Lung (tissue), 12 donors: Measurements from ENCODE around the gene TAPT1. TPM values are rescaled to one million over a fixed set of nuclear protein-coding genes. Genes with fewer than 3 reads are reported as not detected.

Experiments
- ATAC-seq: fragments of 200-7000 bp; cut with Tn5 transposase; one replicate; pipeline ENCODE4 v1.9.1; 2020; ENCODE audit warnings: moderate number of reproducible peaks; ENCODE audit not compliant: insufficient read depth, low FRiP score
- DNase-seq, 3 donors: peaks; one replicate each; pipeline ENCODE4 v3.0.0-alpha.2; 2013 to 2017
- H3K27ac ChIP-seq, 2 donors: one replicate each; pipeline ENCODE4 v1.5.1; 2013; ENCODE audit warnings: mild to moderate bottlenecking in 2 of 2, moderate library complexity in 2 of 2, control low read depth in 1 of 2, inconsistent platforms in 1 of 2, low read depth in 1 of 2, low read length in 1 of 2
- H3K27me3 ChIP-seq, 3 donors: one replicate each; pipeline ENCODE4 v1.5.1; 2013; ENCODE audit warnings: low read length in 2 of 3; ENCODE audit not compliant: control insufficient read depth in 3 of 3, insufficient read depth in 3 of 3
- H3K36me3 ChIP-seq, 4 donors: one replicate each; pipeline ENCODE4 v1.5.1; 2013; ENCODE audit warnings: low read length in 4 of 4, mild to moderate bottlenecking in 1 of 4, moderate library complexity in 1 of 4; ENCODE audit not compliant: control insufficient read depth in 4 of 4, insufficient read depth in 4 of 4
- H3K4me1 ChIP-seq, 5 donors: one replicate each; pipeline ENCODE4 v1.5.1; 2013; ENCODE audit warnings: low read length in 5 of 5, mild to moderate bottlenecking in 2 of 5, moderate library complexity in 1 of 5; ENCODE audit not compliant: control insufficient read depth in 5 of 5, insufficient read depth in 5 of 5
- H3K4me3 ChIP-seq: one replicate; pipeline ENCODE4 v1.5.1; 2013; ENCODE audit warnings: mild to moderate bottlenecking, control low read depth, moderate library complexity
- H3K9ac ChIP-seq, 2 donors: one replicate each; pipeline ENCODE4 v1.5.1; 2013; ENCODE audit warnings: low read length in 2 of 2, control low read depth in 1 of 2; ENCODE audit not compliant: insufficient read depth in 1 of 2
- H3K9me3 ChIP-seq, 4 donors: one replicate each; pipeline ENCODE4 v1.5.1; 2013; ENCODE audit warnings: low read length in 3 of 4, mild to moderate bottlenecking in 1 of 4, moderate library complexity in 1 of 4; ENCODE audit not compliant: control insufficient read depth in 4 of 4, insufficient read depth in 3 of 4
- CTCF ChIP-seq: IDR thresholded peaks from 2 replicates; pipeline ENCODE4 v1.5.1; 2012; ENCODE audit warnings: mild to moderate bottlenecking; ENCODE audit errors: control extremely low read depth, extremely low read depth
- WGBS, 2 donors: extraction: QIAGEN DNeasy Blood & Tissue Kit; methylation state at CpG; one replicate each; pipeline ENCODE4 v1.1.7; 2013; 5-methylcytosine and 5-hydroxymethylcytosine counted together
- polyA plus RNA-seq, 2 donors: library from polyadenylated mRNA; stranded (reverse); fragments of 200-250 nt; gene quantifications; one replicate each; pipeline ENCODE4 v1.2.1, GENCODE V29; 2013
- total RNA-seq, 2 donors: library from RNA; depleted of rRNA in 1 of 2; stranded (reverse); fragments of >200 nt in 1 of 2; gene quantifications; one replicate each; pipeline ENCODE4 v1.2.1, GENCODE V29; 2014 to 2021
- donor health status: control.
- donor health status: control.
- donor health status: Bipolar disorder and iron deficiency.
- donor health status: healthy.
- donor health status: DM: yes; HTN: yes; CAD: no.

TAPT1 gene
- total and polyA plus RNA-seq, 4 donors, result 13.8 to 102 (median 30.2) TPM

GRCh38 chr4:16269240-16269639 lies 43.0 kb upstream of the TAPT1 start:
- ATAC-seq, result no peak
- Histone ChIP-seq H3K4me1 (no peaks in the 10 kb centered on the region), H3K9me3 (no peaks in the 10 kb centered on the region), H3K9ac (no peak overlapping the region), H3K27ac (no peak overlapping the region), H3K27me3 (no peaks in the 10 kb centered on the region), H3K4me3 (no peak overlapping the region), H3K36me3 (no peaks in the 10 kb centered on the region)
- DNase-seq, result no peak
- 53 to 55% methylated on average over 1 of the region's 1 CpG for WGBS, 2 donors
- no peak for TF ChIP-seq CTCF

- H3K27me3 ChIP-seq, result no peaks in the 10 kb centered on the region
- no peaks in the 10 kb centered on the region for H3K36me3 ChIP-seq
- WGBS, 2 donors, result 85 to 88% methylated on average over 3 of the region's 3 CpGs
- H3K9ac ChIP-seq, result no peak overlapping the region
- H3K4me1 ChIP-seq, result no peaks in the 10 kb centered on the region
- H3K4me3 ChIP-seq, result no peak overlapping the region
- H3K27ac ChIP-seq, result no peak overlapping the region
- ATAC-seq, result no peak
- H3K9me3 ChIP-seq, result no peaks in the 10 kb centered on the region
- DNase-seq, result no peak
- TF ChIP-seq CTCF, result no peak
These were observed 42.0 kb upstream of the TAPT1 start for GRCh38 chr4:16268290-16268689.

GRCh38 chr4:16267639-16268038 lies 41.4 kb upstream of the TAPT1 start:
- ATAC-seq, result no peak
- H3K36me3 ChIP-seq, result no peaks in the 10 kb centered on the region
- no peaks in the 10 kb centered on the region for H3K27me3 ChIP-seq
- WGBS, 2 donors, result 86 to 93% methylated on average over 1 of the region's 1 CpG
- no peak for TF ChIP-seq CTCF
- no peak overlapping the region for H3K4me3 ChIP-seq
- no peak for DNase-seq
- no peak overlapping the region for H3K27ac ChIP-seq
- H3K4me1 ChIP-seq, result peaks cover 0 to 2% (median 0%) of the 10 kb centered on the region in 5 donors
- no peaks in the 10 kb centered on the region for H3K9me3 ChIP-seq
- no peak overlapping the region for H3K9ac ChIP-seq

- no peak for ATAC-seq
These were observed 39.5 kb upstream of the TAPT1 start for GRCh38 chr4:16265820-16266219.

More at GRCh38 chr4:16265820-16266219, 39.5 kb upstream of the TAPT1 start:
- DNase-seq, result no peak
- H3K4me3 ChIP-seq, result no peak overlapping the region
- WGBS, 2 donors, result 92 to 95% methylated on average over 3 of the region's 3 CpGs
- no peaks in the 10 kb centered on the region for H3K27me3 ChIP-seq
- no peaks in the 10 kb centered on the region for H3K9me3 ChIP-seq
- no peak overlapping the region for H3K27ac ChIP-seq
- TF ChIP-seq CTCF, result no peak
- no peaks in the 10 kb centered on the region for H3K36me3 ChIP-seq
- no peak overlapping the region for H3K9ac ChIP-seq
- H3K4me1 ChIP-seq, result peaks cover 0 to 2% (median 0%) of the 10 kb centered on the region in 5 donors
